Mesenchymal stem cell (in vitro differentiated cells and primary cell): Measurements from ENCODE around the gene RAB6A.

Source experiments
- DNase-seq: peaks from one replicate; pipeline ENCODE4 v3.0.0-alpha.2; 2013
- H2AFZ ChIP-seq: one replicate; pipeline ENCODE4 v1.6.1; 2013; ENCODE audit warnings: low read depth, mild to moderate bottlenecking, control low read depth, inconsistent platforms, low read length, moderate library complexity
- H2AK5ac ChIP-seq: 2 replicates; pipeline ENCODE4 v1.6.1; 2013; ENCODE audit warnings: low read length, moderate library complexity, mild to moderate bottlenecking, inconsistent platforms; ENCODE audit not compliant: severe bottlenecking
- H2BK120ac ChIP-seq: one replicate; pipeline ENCODE4 v1.6.1; 2013; ENCODE audit warnings: low read depth, mild to moderate bottlenecking, inconsistent platforms, low read length, moderate library complexity
- H2BK12ac ChIP-seq, 2 experiments: one replicate each; pipeline ENCODE4 v1.6.1; 2013; ENCODE audit warnings: inconsistent platforms in 2 of 2, low read length in 2 of 2, mild to moderate bottlenecking in 2 of 2, moderate library complexity in 2 of 2, control low read depth in 1 of 2
- H2BK15ac ChIP-seq: one replicate; pipeline ENCODE4 v1.6.1; 2013; ENCODE audit warnings: mild to moderate bottlenecking, low read depth, inconsistent platforms; ENCODE audit not compliant: poor library complexity, severe bottlenecking
- H2BK5ac ChIP-seq: 2 replicates; pipeline ENCODE4 v1.6.1; 2013; ENCODE audit warnings: low read depth, mild to moderate bottlenecking, low read length, control low read depth, inconsistent platforms; ENCODE audit not compliant: poor library complexity, severe bottlenecking
- H3K14ac ChIP-seq, 2 experiments: one replicate each; pipeline ENCODE4 v1.6.1; 2013; ENCODE audit warnings: inconsistent platforms in 2 of 2, low read length in 2 of 2, control low read depth in 1 of 2, mild to moderate bottlenecking in 1 of 2, moderate library complexity in 1 of 2
- H3K18ac ChIP-seq, 2 experiments: one replicate each; pipeline ENCODE4 v1.6.1; 2013; ENCODE audit warnings: inconsistent platforms in 2 of 2, low read length in 2 of 2, control low read depth in 1 of 2, low read depth in 1 of 2, mild to moderate bottlenecking in 1 of 2
- H3K23ac ChIP-seq, 2 experiments: one replicate each; pipeline ENCODE4 v1.6.1; 2013; ENCODE audit warnings: inconsistent platforms in 2 of 2, low read length in 2 of 2, mild to moderate bottlenecking in 2 of 2, moderate library complexity in 2 of 2, control low read depth in 1 of 2
- H3K27ac ChIP-seq: 2 replicates; pipeline ENCODE4 v1.5.1; 2013; ENCODE audit warnings: mild to moderate bottlenecking, moderate library complexity, low read length, control low read depth, inconsistent platforms; ENCODE audit not compliant: poor library complexity, severe bottlenecking
- H3K27me3 ChIP-seq, 2 experiments: 2 replicates each; pipeline versions ENCODE4 v1.6.1 to v1.7.0; 2013; ENCODE audit warnings: low read length in 2 of 2, mild to moderate bottlenecking in 2 of 2, moderate library complexity in 2 of 2, control low read depth in 1 of 2, inconsistent platforms in 1 of 2; ENCODE audit not compliant: control insufficient read depth in 1 of 2, insufficient read depth in 1 of 2
- H3K36me3 ChIP-seq, 2 experiments: 2 replicates each; pipeline versions ENCODE4 v1.6.1 to v1.7.0; 2013; ENCODE audit warnings: low read length in 2 of 2, control low read depth in 1 of 2, inconsistent platforms in 1 of 2, low read depth in 1 of 2, mild to moderate bottlenecking in 1 of 2; ENCODE audit not compliant: insufficient read depth in 2 of 2, control insufficient read depth in 1 of 2
- H3K4ac ChIP-seq, 2 experiments: one replicate each; pipeline ENCODE4 v1.6.1; 2013; ENCODE audit warnings: inconsistent platforms in 2 of 2, low read length in 2 of 2, mild to moderate bottlenecking in 2 of 2, moderate library complexity in 2 of 2, control low read depth in 1 of 2, low read depth in 1 of 2
- H3K4me1 ChIP-seq: 2 replicates; pipeline ENCODE4 v1.6.1; 2013; ENCODE audit warnings: low read depth, low read length, control low read depth; ENCODE audit not compliant: control insufficient read depth, insufficient read depth
- H3K4me2 ChIP-seq: 2 replicates; pipeline ENCODE4 v1.6.1; 2013; ENCODE audit warnings: low read length, mild to moderate bottlenecking, inconsistent platforms; ENCODE audit not compliant: poor library complexity, severe bottlenecking
- H3K4me3 ChIP-seq, 2 experiments: 2 replicates each; pipeline versions ENCODE4 v1.5.1 to v1.7.0; 2013; ENCODE audit warnings: low read length in 2 of 2, mild to moderate bottlenecking in 2 of 2, control low read depth in 1 of 2, low read depth in 1 of 2; ENCODE audit not compliant: insufficient read depth in 1 of 2
- H3K79me1 ChIP-seq: replicated peaks from 2 replicates; pipeline ENCODE4 v1.6.1; 2013; ENCODE audit warnings: mild to moderate bottlenecking, control low read depth, low read length, inconsistent platforms; ENCODE audit not compliant: poor library complexity, severe bottlenecking
- H3K9ac ChIP-seq: 2 replicates; pipeline ENCODE4 v1.7.0; 2013; ENCODE audit warnings: mild to moderate bottlenecking, low read length, moderate library complexity
- H3K9me3 ChIP-seq: 2 replicates; pipeline ENCODE4 v1.7.0; 2013; ENCODE audit warnings: mild to moderate bottlenecking, low read length; ENCODE audit not compliant: control insufficient read depth
- H4K8ac ChIP-seq: one replicate; pipeline ENCODE4 v1.6.1; 2013; ENCODE audit warnings: inconsistent platforms, mild to moderate bottlenecking, low read length, moderate library complexity
- H4K91ac ChIP-seq: one replicate; pipeline ENCODE4 v1.6.1; 2013; ENCODE audit warnings: mild to moderate bottlenecking, low read length, inconsistent platforms
- WGBS: methylation state at CpG from one replicate; pipeline ENCODE4 v1.1.7; 2013; ENCODE audit warnings: mixed read lengths; 5-methylcytosine and 5-hydroxymethylcytosine counted together

RAB6A gene

DNA sequence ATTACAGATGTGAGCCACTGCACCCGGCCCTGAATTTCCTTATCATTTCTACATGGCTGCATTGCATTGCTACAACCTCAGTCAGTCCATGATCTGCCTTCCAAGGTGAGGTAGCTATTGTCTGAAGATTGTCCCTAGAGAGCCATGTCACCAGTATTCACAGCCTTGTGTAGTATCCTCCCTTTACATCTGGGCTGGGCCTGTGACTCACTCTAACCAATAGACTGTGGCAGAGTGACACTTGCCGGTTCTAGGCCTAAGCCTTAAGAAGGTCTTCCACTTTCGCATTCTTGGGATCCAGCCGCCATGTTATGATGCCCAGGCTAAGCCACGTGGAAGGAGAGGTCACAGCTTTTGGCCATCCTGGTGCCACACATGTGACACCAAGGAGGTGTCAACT lies 124.6 kb downstream of the RAB6A start:
- Histone ChIP-seq H3K27me3 (peaks cover 3 to 12% of the 10 kb centered on the region in 2 experiments), H3K18ac (no peak overlapping the region), H3K23ac (no peak overlapping the region), H3K4me2 (no peak overlapping the region), H3K79me1 (no peaks in the 10 kb centered on the region), H2BK5ac (no peak overlapping the region), H3K4ac (no peak overlapping the region), H2BK12ac (no peak overlapping the region), H3K27ac (no peak overlapping the region), H3K9me3 (no peaks in the 10 kb centered on the region), H3K36me3 (no peaks in the 10 kb centered on the region), H3K14ac (no peak overlapping the region), H2BK120ac (no peak overlapping the region), H2AFZ (no peak overlapping the region), H3K9ac (no peak overlapping the region), H3K4me1 (no peaks in the 10 kb centered on the region), H4K91ac (no peak overlapping the region), H2AK5ac (no peak overlapping the region), H2BK15ac (no peak overlapping the region), H3K4me3 (no peak overlapping the region), H4K8ac (no peak overlapping the region)
- 95% methylated on average over 5 of the region's 5 CpGs for WGBS
- DNase-seq, result no peak

DNA sequence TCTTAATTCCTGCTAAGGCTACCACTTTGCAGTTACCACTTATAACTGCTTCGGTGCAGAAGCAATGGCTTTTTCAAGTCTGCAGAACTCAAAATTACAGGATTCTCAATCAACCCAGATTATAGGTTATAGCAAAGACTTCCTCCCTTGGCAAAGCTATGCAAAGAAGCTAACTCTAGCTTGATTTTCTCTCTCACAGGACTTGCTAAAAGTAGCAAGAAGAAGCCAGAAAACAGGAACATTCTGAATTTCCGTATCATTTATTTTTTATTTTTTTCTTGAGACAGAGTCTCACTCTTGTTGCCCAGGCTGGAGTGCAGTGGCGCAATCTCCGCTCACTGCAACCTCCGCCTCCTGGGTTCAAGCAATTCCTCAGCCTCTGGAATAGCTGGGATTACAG lies 125.2 kb downstream of the RAB6A start:
- Histone ChIP-seq H3K79me1 (no peaks in the 10 kb centered on the region), H3K9ac (no peak overlapping the region), H3K23ac (no peak overlapping the region), H2BK120ac (no peak overlapping the region), H2AFZ (no peak overlapping the region), H3K14ac (no peak overlapping the region), H3K4me2 (no peak overlapping the region), H2BK15ac (no peak overlapping the region), H2AK5ac (no peak overlapping the region), H3K4me3 (no peak overlapping the region), H4K91ac (no peak overlapping the region), H4K8ac (no peak overlapping the region), H3K36me3 (no peaks in the 10 kb centered on the region), H3K18ac (no peak overlapping the region), H2BK12ac (no peak overlapping the region), H3K4me1 (no peaks in the 10 kb centered on the region), H2BK5ac (no peak overlapping the region), H3K9me3 (no peaks in the 10 kb centered on the region), H3K27ac (no peak overlapping the region), H3K27me3 (peaks cover 3 to 9% of the 10 kb centered on the region in 2 experiments), H3K4ac (no peak overlapping the region)
- 98% methylated on average over 5 of the region's 5 CpGs for WGBS
- DNase-seq, result no peak

DNA sequence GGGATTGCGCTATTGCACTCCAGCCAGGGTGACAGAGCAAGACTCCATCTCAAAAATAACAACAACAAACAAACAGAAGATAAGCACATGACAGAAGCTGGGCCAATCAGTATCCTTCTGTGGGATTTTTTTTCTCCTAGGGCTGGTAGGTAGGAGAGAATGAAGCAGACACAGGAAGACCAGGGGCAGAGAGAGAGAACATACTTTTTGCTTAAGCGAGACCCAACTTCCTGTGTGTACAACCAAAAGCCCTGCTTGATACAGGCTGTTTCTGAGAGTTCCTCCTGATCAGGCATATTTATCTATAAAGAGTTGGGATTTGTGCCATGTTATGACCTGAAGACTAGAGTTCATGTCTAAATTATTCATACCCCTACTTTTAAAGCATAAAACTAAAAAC lies 126.9 kb downstream of the RAB6A start:
- no peak overlapping the region for H3K9ac ChIP-seq
- H2AFZ ChIP-seq, result no peak overlapping the region
- H3K36me3 ChIP-seq, result no peaks in the 10 kb centered on the region

GRCh38 chr11:73632996-73633395 lies 127.9 kb downstream of the RAB6A start:
- Histone ChIP-seq H3K9me3 (no peaks in the 10 kb centered on the region), H3K4me2 (no peak overlapping the region), H3K4ac (no peak overlapping the region), H3K9ac (no peak overlapping the region), H3K4me1 (no peaks in the 10 kb centered on the region), H2BK12ac (no peak overlapping the region), H3K4me3 (no peak overlapping the region), H4K91ac (no peak overlapping the region), H2AFZ (no peak overlapping the region), H3K23ac (no peak overlapping the region), H4K8ac (no peak overlapping the region), H3K27me3 (peaks cover 4 to 10% of the 10 kb centered on the region in 2 experiments), H3K36me3 (no peaks in the 10 kb centered on the region), H3K27ac (no peak overlapping the region), H3K79me1 (no peaks in the 10 kb centered on the region), H2BK5ac (no peak overlapping the region), H2AK5ac (no peak overlapping the region), H3K18ac (no peak overlapping the region), H2BK120ac (no peak overlapping the region), H2BK15ac (no peak overlapping the region), H3K14ac (no peak overlapping the region)
- 84% methylated on average over 4 of the region's 4 CpGs for WGBS
- DNase-seq, result no peak

More for the DNA sequence above, 126.9 kb downstream of the RAB6A start:
- no peaks in the 10 kb centered on the region for H3K9me3 ChIP-seq
- no peak overlapping the region for H3K18ac ChIP-seq
- H2BK15ac ChIP-seq, result no peak overlapping the region
- H3K4me3 ChIP-seq, result no peak overlapping the region
- no peak overlapping the region for H4K91ac ChIP-seq
- DNase-seq, result no peak
- H3K4me2 ChIP-seq, result no peak overlapping the region
- H2BK12ac ChIP-seq, result no peak overlapping the region
- no peak overlapping the region for H2BK120ac ChIP-seq
- no peak overlapping the region for H4K8ac ChIP-seq
- no peak overlapping the region for H3K4ac ChIP-seq
- H3K27me3 ChIP-seq, result peaks cover 4 to 10% of the 10 kb centered on the region in 2 experiments
- no peak overlapping the region for H2AK5ac ChIP-seq
- no peaks in the 10 kb centered on the region for H3K79me1 ChIP-seq
- no peak overlapping the region for H3K23ac ChIP-seq
- 100% methylated on average over 1 of the region's 2 CpGs for WGBS
- H2BK5ac ChIP-seq, result no peak overlapping the region
- no peak overlapping the region for H3K27ac ChIP-seq
- no peaks in the 10 kb centered on the region for H3K4me1 ChIP-seq
- no peak overlapping the region for H3K14ac ChIP-seq
